ENCODE measurements around the gene TARS3. TPM values are rescaled to one million over a fixed set of nuclear protein-coding genes. Genes with fewer than 3 reads are reported as not detected.

The TARS3 gene
- total RNA-seq, 4 donors from 2014 or later, result 11.4 to 20.5 (median 15.3) TPM

DNA sequence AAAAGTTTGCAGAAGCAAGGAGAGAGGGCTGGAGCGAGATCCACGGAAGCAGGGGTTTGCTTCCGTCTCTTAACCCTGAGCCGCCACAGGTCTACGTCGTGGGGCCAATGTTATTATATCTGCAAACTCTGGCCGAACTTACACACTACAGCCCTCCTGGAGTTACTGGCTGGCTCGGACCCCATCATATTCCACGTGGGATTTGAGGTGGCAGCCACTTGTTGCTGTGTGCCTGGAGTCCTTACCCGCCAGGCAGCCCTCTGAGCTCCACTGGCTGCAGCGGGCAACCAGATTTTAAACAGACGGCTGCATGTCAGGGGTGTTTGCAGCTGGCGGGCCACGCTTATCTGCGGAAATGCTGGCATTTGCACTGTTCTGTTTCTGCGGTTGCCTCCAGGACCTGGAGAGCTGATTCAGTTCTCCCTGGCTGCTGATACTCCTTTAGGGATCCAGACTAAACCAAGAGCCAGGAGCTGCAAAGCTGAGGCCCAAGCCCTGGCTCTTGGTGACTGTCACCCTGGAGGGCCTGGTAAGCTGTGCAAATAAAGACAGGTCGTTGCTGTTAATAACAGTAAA lies 106.8 kb downstream of the TARS3 start:
- no peak for ATAC-seq (ENCODE audit: low FRiP score)
- TF ChIP-seq, protein P1, sequence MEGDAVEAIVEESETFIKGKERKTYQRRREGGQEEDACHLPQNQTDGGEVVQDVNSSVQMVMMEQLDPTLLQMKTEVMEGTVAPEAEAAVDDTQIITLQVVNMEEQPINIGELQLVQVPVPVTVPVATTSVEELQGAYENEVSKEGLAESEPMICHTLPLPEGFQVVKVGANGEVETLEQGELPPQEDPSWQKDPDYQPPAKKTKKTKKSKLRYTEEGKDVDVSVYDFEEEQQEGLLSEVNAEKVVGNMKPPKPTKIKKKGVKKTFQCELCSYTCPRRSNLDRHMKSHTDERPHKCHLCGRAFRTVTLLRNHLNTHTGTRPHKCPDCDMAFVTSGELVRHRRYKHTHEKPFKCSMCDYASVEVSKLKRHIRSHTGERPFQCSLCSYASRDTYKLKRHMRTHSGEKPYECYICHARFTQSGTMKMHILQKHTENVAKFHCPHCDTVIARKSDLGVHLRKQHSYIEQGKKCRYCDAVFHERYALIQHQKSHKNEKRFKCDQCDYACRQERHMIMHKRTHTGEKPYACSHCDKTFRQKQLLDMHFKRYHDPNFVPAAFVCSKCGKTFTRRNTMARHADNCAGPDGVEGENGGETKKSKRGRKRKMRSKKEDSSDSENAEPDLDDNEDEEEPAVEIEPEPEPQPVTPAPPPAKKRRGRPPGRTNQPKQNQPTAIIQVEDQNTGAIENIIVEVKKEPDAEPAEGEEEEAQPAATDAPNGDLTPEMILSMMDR (IDR thresholded peaks at IDR 0.05), result no peak
- no peak for DNase-seq (ENCODE audit: low spot score)

GRCh38 chr15:101615986-101616848 lies 108.1 kb downstream of the TARS3 start:
- ATAC-seq (ENCODE audit: low FRiP score) (peak; percentile 83), DNase-seq (ENCODE audit: low spot score) (no peak)
- TF ChIP-seq, protein P1 (IDR thresholded peaks at IDR 0.05), result no peak

DNA sequence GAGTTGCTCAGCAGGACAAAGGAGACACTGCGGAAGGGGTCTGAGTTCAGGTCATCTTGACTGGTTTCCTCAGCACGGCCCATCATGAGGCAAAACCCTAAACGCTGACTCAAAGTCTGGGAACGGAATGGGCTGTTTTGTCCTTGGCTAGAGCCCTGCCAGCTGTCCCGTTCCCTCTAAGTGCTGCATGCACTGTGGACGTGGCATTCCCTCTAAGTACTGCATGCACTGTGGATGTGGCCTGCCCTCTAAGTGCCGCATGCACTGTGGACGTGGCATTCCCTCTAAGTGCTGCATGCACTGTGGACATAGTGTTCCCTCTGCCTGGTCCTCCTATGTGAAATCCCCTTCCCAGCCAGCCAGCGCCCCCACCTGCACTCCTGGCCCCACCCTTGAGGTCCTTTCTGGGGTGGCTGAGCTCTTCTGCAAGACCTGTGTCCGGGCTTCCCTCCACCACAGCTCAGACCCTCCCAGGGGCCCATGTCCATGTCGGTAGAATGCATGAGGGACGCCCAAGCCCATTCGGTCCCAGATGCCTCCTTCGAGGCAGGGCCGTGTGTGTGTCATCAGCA lies 108.8 kb downstream of the TARS3 start:
- DNase-seq (ENCODE audit: low spot score), result no peak
- TF ChIP-seq, protein P1 (IDR thresholded peaks at IDR 0.05), result no peak
- ATAC-seq (ENCODE audit: low FRiP score), result peak; percentile 4

- ATAC-seq (ENCODE audit: low FRiP score) (no peak), DNase-seq (ENCODE audit: low spot score) (no peak)
- TF ChIP-seq, protein P1 (IDR thresholded peaks at IDR 0.05), result no peak
Observed at GRCh38 chr15:101614761-101615160, 109.5 kb downstream of the TARS3 start.

GRCh38 chr15:101614001-101614585 lies 110.2 kb downstream of the TARS3 start:
- no peak for DNase-seq (ENCODE audit: low spot score)
- ATAC-seq (ENCODE audit: low FRiP score), result no peak
- TF ChIP-seq, protein P1 (IDR thresholded peaks at IDR 0.05), result no peak

GRCh38 chr15:101613130-101614000 lies 110.9 kb downstream of the TARS3 start:
- DNase-seq (ENCODE audit: low spot score) (no peak), ATAC-seq (ENCODE audit: low FRiP score) (no peak)
- TF ChIP-seq, protein P1 (IDR thresholded peaks at IDR 0.05), result no peak
